B cell (primary cell): ENCODE data around the gene PDE4B.
"Not testable (repeated sequence)": the region's sequence is repeated elsewhere in the genome, so short reads cannot be mapped to it uniquely, and the experiment has no call there.

Experiments
- EZH2 ChIP-seq: IDR thresholded peaks from 2 replicates; pipeline ENCODE4 v1.6.1; 2012; ENCODE audit warnings: borderline replicate concordance, low read depth, mild to moderate bottlenecking, moderate library complexity, low read length; ENCODE audit not compliant: insufficient read depth, poor library complexity, severe bottlenecking
- TF ChIP-seq, protein P1 (sequence below): fragments of 200-600 bp; IDR thresholded peaks from one replicate; pipeline ENCODE4 v1.8.0; 2022; ENCODE audit warnings: antibody characterized with exemption, mild to moderate bottlenecking

GRCh38 chr1:65856591-65856990 lies 63.9 kb downstream of the PDE4B start:
- TF ChIP-seq, protein P1, sequence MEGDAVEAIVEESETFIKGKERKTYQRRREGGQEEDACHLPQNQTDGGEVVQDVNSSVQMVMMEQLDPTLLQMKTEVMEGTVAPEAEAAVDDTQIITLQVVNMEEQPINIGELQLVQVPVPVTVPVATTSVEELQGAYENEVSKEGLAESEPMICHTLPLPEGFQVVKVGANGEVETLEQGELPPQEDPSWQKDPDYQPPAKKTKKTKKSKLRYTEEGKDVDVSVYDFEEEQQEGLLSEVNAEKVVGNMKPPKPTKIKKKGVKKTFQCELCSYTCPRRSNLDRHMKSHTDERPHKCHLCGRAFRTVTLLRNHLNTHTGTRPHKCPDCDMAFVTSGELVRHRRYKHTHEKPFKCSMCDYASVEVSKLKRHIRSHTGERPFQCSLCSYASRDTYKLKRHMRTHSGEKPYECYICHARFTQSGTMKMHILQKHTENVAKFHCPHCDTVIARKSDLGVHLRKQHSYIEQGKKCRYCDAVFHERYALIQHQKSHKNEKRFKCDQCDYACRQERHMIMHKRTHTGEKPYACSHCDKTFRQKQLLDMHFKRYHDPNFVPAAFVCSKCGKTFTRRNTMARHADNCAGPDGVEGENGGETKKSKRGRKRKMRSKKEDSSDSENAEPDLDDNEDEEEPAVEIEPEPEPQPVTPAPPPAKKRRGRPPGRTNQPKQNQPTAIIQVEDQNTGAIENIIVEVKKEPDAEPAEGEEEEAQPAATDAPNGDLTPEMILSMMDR = not testable (repeated sequence)
- not testable (repeated sequence) for TF ChIP-seq EZH2
